ENCODE data around the gene DUSP22.
A peak's percentile ranks its signal among the peaks of the same experiment; 100 is the strongest.

DUSP22 gene

GRCh38 chr6:311679-312220 lies 19.5 kb downstream of the DUSP22 start:
- no peak for DNase-seq (ENCODE audit: low spot score)

GRCh38 chr6:313087-313486 lies 20.8 kb downstream of the DUSP22 start:
- no peak for DNase-seq (ENCODE audit: low spot score)

GRCh38 chr6:313917-314316 lies 21.6 kb downstream of the DUSP22 start:
- DNase-seq (ENCODE audit: low spot score) = no peak

GRCh38 chr6:314377-314776 lies 22.1 kb downstream of the DUSP22 start:
- no peak for DNase-seq (ENCODE audit: low spot score)

- no peak for DNase-seq (ENCODE audit: low spot score)
Observed at GRCh38 chr6:315226-315625, 22.9 kb downstream of the DUSP22 start.

GRCh38 chr6:315921-316752 lies 23.9 kb downstream of the DUSP22 start:
- DNase-seq (ENCODE audit: low spot score) = no peak

GRCh38 chr6:316753-317038 lies 24.4 kb downstream of the DUSP22 start:
- DNase-seq (ENCODE audit: low spot score) = no peak

GRCh38 chr6:317060-317447 lies 24.8 kb downstream of the DUSP22 start:
- DNase-seq (ENCODE audit: low spot score) = no peak

GRCh38 chr6:317448-318144 lies 25.3 kb downstream of the DUSP22 start:
- DNase-seq (ENCODE audit: low spot score) = no peak

- DNase-seq (ENCODE audit: low spot score) = no peak
Observed at GRCh38 chr6:318243-318890, 26.1 kb downstream of the DUSP22 start.

- no peak for DNase-seq (ENCODE audit: low spot score)
Observed at GRCh38 chr6:319177-320131, 27.2 kb downstream of the DUSP22 start.

GRCh38 chr6:320351-321157 lies 28.3 kb downstream of the DUSP22 start:
- DNase-seq (ENCODE audit: low spot score) = no peak

GRCh38 chr6:321158-321438 lies 28.8 kb downstream of the DUSP22 start:
- no peak for DNase-seq (ENCODE audit: low spot score)

GRCh38 chr6:321536-322258 lies 29.4 kb downstream of the DUSP22 start:
- no peak for DNase-seq (ENCODE audit: low spot score)

GRCh38 chr6:322259-322930 lies 30.1 kb downstream of the DUSP22 start:
- no peak for DNase-seq (ENCODE audit: low spot score)

GRCh38 chr6:322940-323729 lies 30.8 kb downstream of the DUSP22 start:
- no peak for DNase-seq (ENCODE audit: low spot score)

- DNase-seq (ENCODE audit: low spot score) = no peak
Observed at GRCh38 chr6:323730-324088, 31.4 kb downstream of the DUSP22 start.

GRCh38 chr6:324116-324728 lies 31.9 kb downstream of the DUSP22 start:
- no peak for DNase-seq (ENCODE audit: low spot score)

GRCh38 chr6:324729-325125 lies 32.4 kb downstream of the DUSP22 start:
- DNase-seq (ENCODE audit: low spot score) = peak; percentile 69

Data from Ammon's horn (tissue), 1 donor.